AG09309 (cell line): ENCODE data around the gene DHRS4L2.
A peak's percentile ranks its signal among the peaks of the same experiment; 100 is the strongest.
"Not testable (repeated sequence)": the region's sequence is repeated elsewhere in the genome, so short reads cannot be mapped to it uniquely, and the experiment has no call there.

Source experiments
- DNase-seq: peaks from one replicate; pipeline ENCODE4 v3.0.0-alpha.2; 2010; ENCODE audit warnings: low read depth
- H3K4me3 ChIP-seq: 2 replicates; pipeline ENCODE4 v1.5.1; 2011; ENCODE audit warnings: mild to moderate bottlenecking, low read depth, low read length, moderate library complexity; ENCODE audit not compliant: control insufficient read depth
- CTCF ChIP-seq: IDR thresholded peaks from 2 replicates; pipeline ENCODE4 v1.5.1; 2011; ENCODE audit warnings: mild to moderate bottlenecking, low read depth, low read length, inconsistent platforms; ENCODE audit not compliant: insufficient read depth, control insufficient read depth; ENCODE audit errors: missing control alignments

The DHRS4L2 gene

GRCh38 chr14:23988607-23989363 lies at the start of gene DHRS4L2:
TSS of gene DHRS4L2 (plus strand) at chr14:23988929. CDS start at chr14:23988948, 19 bp downstream.
- H3K4me3 ChIP-seq: peak within 1 kb of the TSS; percentile 18
- not testable (repeated sequence) for DNase-seq

GRCh38 chr14:23939607-23940326 lies 49.0 kb upstream of the DHRS4L2 start:
- TF ChIP-seq CTCF: no peak
- no peak overlapping the region for H3K4me3 ChIP-seq
- DNase-seq: no peak

- no peak for TF ChIP-seq CTCF
- DNase-seq: no peak
- H3K4me3 ChIP-seq: no peak overlapping the region
Observed at GRCh38 chr14:23941230-23941629, 47.5 kb upstream of the DHRS4L2 start.

- DNase-seq: no peak
- TF ChIP-seq CTCF: no peak
Observed at GRCh38 chr14:23941669-23942068, 47.1 kb upstream of the DHRS4L2 start.

GRCh38 chr14:23942587-23942986 lies 46.1 kb upstream of the DHRS4L2 start:
- no peak overlapping the region for H3K4me3 ChIP-seq
- no peak for TF ChIP-seq CTCF
- DNase-seq: no peak

More at GRCh38 chr14:23941669-23942068, 47.1 kb upstream of the DHRS4L2 start:
- H3K4me3 ChIP-seq: no peak overlapping the region

- not testable (repeated sequence) for H3K4me3 ChIP-seq
Observed at GRCh38 chr14:23949069-23949468, 39.7 kb upstream of the DHRS4L2 start.

GRCh38 chr14:23950411-23951135 lies 38.2 kb upstream of the DHRS4L2 start:
- DNase-seq: no peak
- H3K4me3 ChIP-seq: no peak overlapping the region
- TF ChIP-seq CTCF: no peak

More at GRCh38 chr14:23949069-23949468, 39.7 kb upstream of the DHRS4L2 start:
- not testable (repeated sequence) for DNase-seq

GRCh38 chr14:23951136-23951466 lies 37.6 kb upstream of the DHRS4L2 start:
- not testable (repeated sequence) for DNase-seq, H3K4me3 ChIP-seq
